ENCODE data around the gene CLPX.
"Not testable (repeated sequence)": the region's sequence is repeated elsewhere in the genome, so short reads cannot be mapped to it uniquely, and the experiment has no call there.

The CLPX gene

GRCh38 chr15:65115542-65115941 lies 69.6 kb downstream of the CLPX start:
- DNase-seq (ENCODE audit: insufficient read length) = no peak
- TF ChIP-seq POLR2A (IDR thresholded peaks at IDR 0.05; ENCODE audit: low read depth, low read length) = no peak
- no peak for TF ChIP-seq TAF1 (IDR thresholded peaks at IDR 0.05; ENCODE audit: borderline replicate concordance, low read depth, low read length)
- TF ChIP-seq POLR2AphosphoS5 (IDR thresholded peaks at IDR 0.05; ENCODE audit: low read depth, low read length) = no peak
- no peak for FAIRE-seq

GRCh38 chr15:65115086-65115485 lies 70.1 kb downstream of the CLPX start, which contains the start of gene UBAP1L:
TSS of gene UBAP1L (minus strand) at chr15:65115200. CDS start at chr15:65106215, 8,985 bp downstream.
- FAIRE-seq = no peak
- DNase-seq (ENCODE audit: insufficient read length) = no peak
- TF ChIP-seq POLR2A (IDR thresholded peaks at IDR 0.05; ENCODE audit: low read depth, low read length) (no peak), POLR2AphosphoS5 (IDR thresholded peaks at IDR 0.05; ENCODE audit: low read depth, low read length) (no peak), TAF1 (IDR thresholded peaks at IDR 0.05; ENCODE audit: borderline replicate concordance, low read depth, low read length) (no peak)

DNA sequence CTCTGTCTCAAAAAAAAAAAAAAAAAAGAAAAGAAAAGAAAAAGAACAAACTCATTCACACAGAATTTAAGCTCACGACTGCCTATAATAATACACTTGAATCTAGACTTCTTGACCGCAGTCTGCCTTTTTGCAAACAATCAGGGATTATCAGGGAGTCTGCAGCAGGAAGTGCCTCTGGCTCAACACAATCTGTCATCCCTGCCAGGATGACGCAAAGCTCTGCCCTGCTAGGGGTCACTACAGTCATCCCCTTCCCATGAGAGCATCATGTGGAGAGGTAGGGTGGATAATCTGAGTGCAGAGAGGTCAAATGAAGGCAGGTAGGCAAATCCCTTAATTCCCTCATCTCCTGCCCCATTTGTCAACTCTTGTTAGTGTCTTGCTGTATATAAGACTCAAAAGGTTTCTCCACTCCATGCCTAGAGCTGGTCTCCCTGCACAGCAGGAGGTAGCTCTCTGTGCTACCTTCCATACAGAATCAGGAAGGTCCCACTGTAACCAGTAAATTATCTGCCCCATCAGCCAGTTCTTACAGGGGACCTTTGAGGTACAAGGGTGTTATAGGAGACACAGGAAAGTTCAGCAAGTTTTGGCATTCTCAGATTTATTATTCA lies 74.4 kb downstream of the CLPX start:
- TF ChIP-seq TAF1 (IDR thresholded peaks at IDR 0.05; ENCODE audit: borderline replicate concordance, low read depth, low read length) (no peak), POLR2A (IDR thresholded peaks at IDR 0.05; ENCODE audit: low read depth, low read length) (no peak), POLR2AphosphoS5 (IDR thresholded peaks at IDR 0.05; ENCODE audit: low read depth, low read length) (no peak)
- FAIRE-seq (no peak), DNase-seq (ENCODE audit: insufficient read length) (no peak)

DNA sequence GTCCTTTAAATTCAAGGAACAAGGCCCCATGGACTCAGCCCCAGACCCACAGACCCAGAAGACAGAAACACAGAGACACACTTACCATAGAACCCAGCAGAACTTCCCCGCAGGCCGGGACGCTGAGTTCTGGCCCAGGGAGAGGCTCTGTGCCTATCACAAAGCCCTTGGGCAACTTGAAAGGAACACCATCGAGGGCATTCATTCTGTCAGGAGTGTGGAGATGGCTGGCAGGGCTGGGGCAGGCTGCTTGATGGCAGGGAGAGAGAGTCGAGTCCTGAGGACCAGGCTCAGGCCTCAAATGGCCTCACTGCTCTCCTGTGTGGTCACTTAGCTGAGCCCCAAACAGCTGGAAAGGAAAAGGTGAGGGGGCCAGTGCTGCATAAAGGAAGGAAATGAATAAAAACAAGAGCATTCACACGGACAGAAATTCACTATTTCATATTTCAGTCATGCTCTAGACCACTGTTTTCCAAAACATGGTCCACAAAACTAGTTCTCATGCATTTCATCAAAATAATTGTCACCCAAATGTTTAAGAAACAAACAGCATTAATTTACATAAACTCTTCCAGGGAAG lies 79.0 kb downstream of the CLPX start:
- no peak for TF ChIP-seq POLR2A (IDR thresholded peaks at IDR 0.05; ENCODE audit: low read depth, low read length)
- TF ChIP-seq POLR2AphosphoS5 (IDR thresholded peaks at IDR 0.05; ENCODE audit: low read depth, low read length) = no peak
- TF ChIP-seq TAF1 (IDR thresholded peaks at IDR 0.05; ENCODE audit: borderline replicate concordance, low read depth, low read length) = no peak
- DNase-seq (ENCODE audit: insufficient read length) = no peak
- FAIRE-seq = no peak

DNA sequence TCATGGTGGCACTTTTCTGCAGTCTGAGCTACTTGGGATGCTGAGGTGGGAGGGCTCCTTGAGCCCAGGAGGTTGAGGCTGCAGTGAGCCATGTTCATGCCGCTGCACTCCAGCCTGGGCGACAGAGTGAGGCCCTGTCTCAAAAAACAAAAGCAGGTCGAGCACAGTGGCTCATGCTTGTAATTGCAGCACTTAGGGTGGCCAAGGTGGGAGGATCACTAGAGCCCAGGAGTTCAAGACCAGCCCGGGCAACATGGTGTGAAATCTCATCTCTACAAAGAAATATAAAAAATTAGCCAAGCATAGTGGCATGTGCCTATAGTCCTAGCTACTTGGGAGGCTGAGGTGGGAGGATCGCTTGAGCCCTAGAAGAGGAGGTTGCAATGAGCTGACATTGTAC lies 80.1 kb downstream of the CLPX start:
- FAIRE-seq (no peak), DNase-seq (ENCODE audit: insufficient read length) (no peak)
- TF ChIP-seq POLR2AphosphoS5 (IDR thresholded peaks at IDR 0.05; ENCODE audit: low read depth, low read length) (no peak), TAF1 (IDR thresholded peaks at IDR 0.05; ENCODE audit: borderline replicate concordance, low read depth, low read length) (no peak), POLR2A (IDR thresholded peaks at IDR 0.05; ENCODE audit: low read depth, low read length) (no peak)

GRCh38 chr15:65102912-65103311 lies 82.2 kb downstream of the CLPX start:
- DNase-seq (ENCODE audit: insufficient read length) (no peak), FAIRE-seq (no peak)
- no peak for TF ChIP-seq POLR2A (IDR thresholded peaks at IDR 0.05; ENCODE audit: low read depth, low read length)
- TF ChIP-seq POLR2AphosphoS5 (IDR thresholded peaks at IDR 0.05; ENCODE audit: low read depth, low read length) = no peak
- no peak for TF ChIP-seq TAF1 (IDR thresholded peaks at IDR 0.05; ENCODE audit: borderline replicate concordance, low read depth, low read length)

GRCh38 chr15:65101891-65102708 lies 83.0 kb downstream of the CLPX start:
- no peak for FAIRE-seq

DNA sequence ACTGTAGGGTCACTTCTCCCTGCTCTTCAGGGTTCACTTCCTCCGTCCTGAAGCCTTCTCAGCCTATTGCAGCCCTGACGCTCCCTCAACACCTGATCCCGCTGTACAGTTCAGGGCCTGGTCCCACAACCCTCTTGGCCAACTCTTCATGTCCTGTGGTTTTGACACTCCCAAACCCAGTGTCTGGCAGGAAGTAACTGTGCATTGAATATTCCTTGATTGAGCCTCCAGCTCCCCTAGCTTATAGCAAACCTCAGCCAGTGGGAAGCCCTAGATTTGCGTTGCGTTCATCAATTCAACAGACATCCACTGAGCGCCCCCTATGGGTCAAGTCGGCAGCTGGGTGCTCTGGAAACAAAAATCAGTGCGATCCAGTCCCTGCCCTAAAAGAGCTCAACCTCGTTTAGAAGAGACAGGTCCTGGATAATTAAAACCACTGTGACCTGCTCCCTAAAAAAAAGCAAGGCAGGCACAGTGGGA lies 83.7 kb downstream of the CLPX start:
- no peak for TF ChIP-seq POLR2AphosphoS5 (IDR thresholded peaks at IDR 0.05; ENCODE audit: low read depth, low read length)
- TF ChIP-seq TAF1 (IDR thresholded peaks at IDR 0.05; ENCODE audit: borderline replicate concordance, low read depth, low read length) = no peak
- no peak for TF ChIP-seq POLR2A (IDR thresholded peaks at IDR 0.05; ENCODE audit: low read depth, low read length)
- no peak for DNase-seq (ENCODE audit: insufficient read length)
- peak; percentile 54 for FAIRE-seq

More at GRCh38 chr15:65101891-65102708, 83.0 kb downstream of the CLPX start:
- no peak for DNase-seq (ENCODE audit: insufficient read length)
- TF ChIP-seq POLR2A (IDR thresholded peaks at IDR 0.05; ENCODE audit: low read depth, low read length) (no peak), POLR2AphosphoS5 (IDR thresholded peaks at IDR 0.05; ENCODE audit: low read depth, low read length) (no peak), TAF1 (IDR thresholded peaks at IDR 0.05; ENCODE audit: borderline replicate concordance, low read depth, low read length) (no peak)

- no peak for DNase-seq (ENCODE audit: insufficient read length)
- FAIRE-seq = no peak
- no peak for TF ChIP-seq TAF1 (IDR thresholded peaks at IDR 0.05; ENCODE audit: borderline replicate concordance, low read depth, low read length)
- no peak for TF ChIP-seq POLR2A (IDR thresholded peaks at IDR 0.05; ENCODE audit: low read depth, low read length)
- no peak for TF ChIP-seq POLR2AphosphoS5 (IDR thresholded peaks at IDR 0.05; ENCODE audit: low read depth, low read length)
Measured at GRCh38 chr15:65100442-65100841, 84.7 kb downstream of the CLPX start.

GRCh38 chr15:65099801-65100200 lies 85.3 kb downstream of the CLPX start:
- FAIRE-seq; DNase-seq (ENCODE audit: insufficient read length): not testable (repeated sequence)

- DNase-seq (ENCODE audit: insufficient read length) (no peak), FAIRE-seq (no peak)
- no peak for TF ChIP-seq TAF1 (IDR thresholded peaks at IDR 0.05; ENCODE audit: borderline replicate concordance, low read depth, low read length)
Measured at GRCh38 chr15:65099336-65099735, 85.8 kb downstream of the CLPX start.

All from GM12892 (cell line).